ENCODE data around the gene THSD4. TPM values are rescaled to one million over a fixed set of nuclear protein-coding genes. Genes with fewer than 3 reads are reported as not detected.

Gene THSD4
- total RNA-seq, 4 donors from 2014 or later: 10.7 to 59.5 (median 49.0) TPM

DNA sequence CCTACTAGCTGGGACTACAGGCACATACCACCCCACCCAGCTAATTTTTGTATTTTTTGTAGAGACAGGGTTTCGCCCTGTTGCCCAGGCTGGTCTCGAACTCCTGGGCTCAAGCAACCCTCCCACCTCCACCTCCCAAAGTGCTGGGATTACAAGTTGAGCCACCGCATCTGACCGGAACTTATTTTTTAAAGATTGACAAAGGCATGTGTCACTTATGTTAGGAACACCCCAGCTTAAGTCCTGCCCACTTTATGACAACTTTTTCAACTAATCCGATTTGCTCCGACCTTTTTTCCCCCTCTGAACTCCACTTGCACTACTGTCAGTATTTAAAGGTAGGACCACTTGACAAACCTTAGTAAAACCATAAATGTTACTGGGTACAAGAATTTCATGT, 483.5 kb downstream of the THSD4 start:
- no peak for DNase-seq
- Histone ChIP-seq H3K9me3 (no peaks in the 10 kb centered on the region), H3K27me3 (no peaks in the 10 kb centered on the region), H3K36me3 (no peaks in the 10 kb centered on the region), H3K4me1 (peaks cover 0 to 8% (median 0%) of the 10 kb centered on the region in 4 donors), H3K27ac (no peak overlapping the region), H3K4me3 (no peak overlapping the region)
- TF ChIP-seq, protein P1, sequence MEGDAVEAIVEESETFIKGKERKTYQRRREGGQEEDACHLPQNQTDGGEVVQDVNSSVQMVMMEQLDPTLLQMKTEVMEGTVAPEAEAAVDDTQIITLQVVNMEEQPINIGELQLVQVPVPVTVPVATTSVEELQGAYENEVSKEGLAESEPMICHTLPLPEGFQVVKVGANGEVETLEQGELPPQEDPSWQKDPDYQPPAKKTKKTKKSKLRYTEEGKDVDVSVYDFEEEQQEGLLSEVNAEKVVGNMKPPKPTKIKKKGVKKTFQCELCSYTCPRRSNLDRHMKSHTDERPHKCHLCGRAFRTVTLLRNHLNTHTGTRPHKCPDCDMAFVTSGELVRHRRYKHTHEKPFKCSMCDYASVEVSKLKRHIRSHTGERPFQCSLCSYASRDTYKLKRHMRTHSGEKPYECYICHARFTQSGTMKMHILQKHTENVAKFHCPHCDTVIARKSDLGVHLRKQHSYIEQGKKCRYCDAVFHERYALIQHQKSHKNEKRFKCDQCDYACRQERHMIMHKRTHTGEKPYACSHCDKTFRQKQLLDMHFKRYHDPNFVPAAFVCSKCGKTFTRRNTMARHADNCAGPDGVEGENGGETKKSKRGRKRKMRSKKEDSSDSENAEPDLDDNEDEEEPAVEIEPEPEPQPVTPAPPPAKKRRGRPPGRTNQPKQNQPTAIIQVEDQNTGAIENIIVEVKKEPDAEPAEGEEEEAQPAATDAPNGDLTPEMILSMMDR (IDR thresholded peaks at IDR 0.05): no peak
- no peak for TF ChIP-seq POLR2A (IDR thresholded peaks at IDR 0.05)

DNA sequence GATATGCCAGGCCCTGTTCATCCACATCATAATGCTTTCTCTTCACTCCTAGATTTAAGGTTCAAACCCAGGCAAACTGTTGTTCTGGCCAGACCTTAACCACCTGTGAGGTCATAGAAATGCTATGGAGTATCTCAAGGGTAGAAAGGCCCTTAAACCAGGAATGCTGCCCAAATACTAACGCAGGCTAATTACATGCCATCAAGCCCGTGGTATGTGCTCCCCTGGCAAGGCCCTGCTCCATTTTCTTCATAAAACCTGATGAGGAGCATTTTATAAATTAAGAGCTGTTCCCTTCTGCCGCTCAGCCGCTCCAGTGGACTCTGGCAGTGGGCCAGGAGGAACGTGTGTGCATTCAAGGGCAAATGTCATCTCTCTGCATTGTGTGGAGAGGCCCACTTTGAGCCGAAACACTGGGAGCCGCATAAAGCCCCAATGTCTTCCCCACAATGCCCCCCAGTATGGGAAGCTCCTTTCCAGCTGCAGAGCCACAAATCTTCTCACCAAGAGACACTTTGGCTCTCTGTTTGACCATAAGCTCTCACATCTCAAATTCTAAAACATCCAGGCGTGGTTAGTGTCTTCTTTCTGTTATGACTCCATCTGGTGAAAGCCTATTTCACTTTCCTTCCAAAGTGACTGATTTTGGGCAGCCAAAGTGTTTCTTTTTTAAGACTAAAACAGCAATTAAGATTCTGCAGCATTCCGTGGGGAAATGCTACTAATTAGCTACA, 484.3 kb downstream of the THSD4 start:
- H3K36me3 ChIP-seq: no peaks in the 10 kb centered on the region
- H3K27ac ChIP-seq: no peak overlapping the region
- no peak for DNase-seq
- H3K9me3 ChIP-seq: no peaks in the 10 kb centered on the region
- no peak overlapping the region for H3K4me3 ChIP-seq
- peaks cover 0 to 8% (median 0%) of the 10 kb centered on the region in 4 donors for H3K4me1 ChIP-seq
- TF ChIP-seq POLR2A (IDR thresholded peaks at IDR 0.05): no peak
- TF ChIP-seq, protein P1 (IDR thresholded peaks at IDR 0.05): no peak
- no peaks in the 10 kb centered on the region for H3K27me3 ChIP-seq

DNA sequence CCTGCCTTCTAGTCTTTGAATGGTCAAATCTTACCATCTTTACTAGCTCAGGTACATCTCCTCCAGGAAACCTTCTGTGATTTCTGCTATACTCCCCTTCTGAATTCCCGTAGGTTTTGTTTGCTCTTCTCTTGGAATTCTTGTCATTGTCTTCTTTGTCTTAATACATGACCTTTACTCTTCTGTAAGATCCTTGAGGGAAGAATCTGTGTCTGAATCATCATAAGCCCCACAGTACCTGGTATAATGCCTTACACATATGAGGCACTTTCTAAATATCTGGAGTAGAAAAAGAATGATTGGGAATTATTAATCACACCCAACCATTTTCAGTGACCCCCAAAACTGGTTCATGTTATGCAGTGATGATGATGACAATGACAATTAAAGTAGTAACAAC, 485.0 kb downstream of the THSD4 start:
- H3K4me1 ChIP-seq: peaks cover 0 to 8% (median 0%) of the 10 kb centered on the region in 4 donors

DNA sequence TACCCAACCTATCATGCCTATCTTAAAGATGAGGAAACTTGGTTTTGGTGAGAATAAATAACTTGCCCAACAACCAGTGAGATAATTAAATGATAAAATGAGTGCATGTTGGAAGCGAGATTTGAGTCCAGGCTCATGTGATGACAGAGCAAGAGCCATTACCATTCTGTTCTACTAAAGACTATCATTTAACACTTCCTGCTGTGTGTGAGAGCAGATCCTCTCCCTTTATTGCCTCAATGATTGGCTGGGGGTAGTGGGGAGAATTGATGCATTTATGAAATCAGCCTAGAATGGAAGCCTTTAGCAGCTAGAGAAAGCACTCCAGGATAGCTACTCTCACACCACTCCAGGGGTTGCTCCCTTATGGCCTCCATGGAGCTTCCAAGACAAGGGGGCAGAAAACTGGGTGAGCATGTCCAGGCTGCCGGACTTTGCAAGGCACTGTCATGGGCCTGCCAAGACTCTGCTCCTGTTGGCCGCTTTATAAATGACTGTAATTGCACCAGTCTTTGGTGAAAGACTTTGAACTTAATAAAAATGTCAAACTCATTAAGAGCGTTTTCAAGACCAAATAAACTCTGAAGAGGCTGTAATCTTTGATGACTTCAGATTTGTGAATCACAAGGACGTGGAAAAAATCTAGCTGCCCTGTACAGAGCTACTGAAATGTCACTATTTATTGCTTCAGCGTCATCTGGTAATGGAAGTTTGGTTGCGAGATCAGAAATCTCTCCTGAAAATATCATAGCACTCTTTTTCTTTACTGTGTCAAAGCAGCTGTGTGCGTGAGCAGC, 486.0 kb downstream of the THSD4 start:
- H3K27ac ChIP-seq: no peak overlapping the region
- no peak overlapping the region for H3K4me3 ChIP-seq
- no peaks in the 10 kb centered on the region for H3K27me3 ChIP-seq
- TF ChIP-seq POLR2A (IDR thresholded peaks at IDR 0.05): no peak
- TF ChIP-seq, protein P1 (IDR thresholded peaks at IDR 0.05): no peak
- H3K4me1 ChIP-seq: peaks cover 0 to 8% (median 0%) of the 10 kb centered on the region in 4 donors
- no peak for DNase-seq
- no peaks in the 10 kb centered on the region for H3K9me3 ChIP-seq
- H3K36me3 ChIP-seq: no peaks in the 10 kb centered on the region

More for the DNA sequence above, 485.0 kb downstream of the THSD4 start:
- DNase-seq: no peak
- TF ChIP-seq, protein P1 (IDR thresholded peaks at IDR 0.05): no peak
- TF ChIP-seq POLR2A (IDR thresholded peaks at IDR 0.05): no peak
- no peaks in the 10 kb centered on the region for H3K36me3 ChIP-seq
- no peak overlapping the region for H3K4me3 ChIP-seq
- H3K27ac ChIP-seq: no peak overlapping the region
- no peaks in the 10 kb centered on the region for H3K27me3 ChIP-seq
- no peaks in the 10 kb centered on the region for H3K9me3 ChIP-seq

DNA sequence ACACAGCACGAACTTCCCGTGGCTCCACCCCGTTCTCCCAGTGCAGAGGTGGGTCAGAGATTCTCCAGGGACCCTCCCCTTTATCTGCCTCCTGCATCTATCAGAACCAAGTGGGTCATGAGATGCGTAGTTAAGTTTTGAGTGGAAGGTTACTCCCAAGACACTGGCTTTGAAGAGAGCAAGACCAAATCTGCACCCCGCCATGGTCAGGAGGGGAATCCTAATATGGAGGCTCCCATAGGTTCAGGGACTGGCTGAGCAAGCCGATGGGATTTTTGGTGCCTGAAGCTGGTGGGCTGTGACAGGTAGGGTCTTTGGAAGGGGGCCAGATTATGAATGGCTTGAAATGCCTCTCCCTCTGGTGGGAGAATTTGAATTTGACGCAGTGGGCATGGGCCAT, 488.1 kb downstream of the THSD4 start:
- peaks cover 0 to 8% (median 0%) of the 10 kb centered on the region in 4 donors for H3K4me1 ChIP-seq
- H3K27me3 ChIP-seq: no peaks in the 10 kb centered on the region
- DNase-seq: no peak
- H3K36me3 ChIP-seq: no peaks in the 10 kb centered on the region
- no peak overlapping the region for H3K27ac ChIP-seq
- no peak for TF ChIP-seq POLR2A (IDR thresholded peaks at IDR 0.05)
- TF ChIP-seq, protein P1 (IDR thresholded peaks at IDR 0.05): no peak
- no peak overlapping the region for H3K4me3 ChIP-seq
- no peaks in the 10 kb centered on the region for H3K9me3 ChIP-seq
